Muscle layer of duodenum (tissue), 2 donors: Measurements from ENCODE around the gene CCDC78.

Source experiments
- H3K27ac ChIP-seq: one replicate; pipeline ENCODE4 v1.7.0; 2013; ENCODE audit warnings: mild to moderate bottlenecking, low read length
- H3K27me3 ChIP-seq: one replicate; pipeline ENCODE4 v1.7.0; 2013; ENCODE audit warnings: low read depth, mild to moderate bottlenecking, control low read depth, low read length
- H3K36me3 ChIP-seq, 2 donors: one replicate each; pipeline ENCODE4 v1.7.0; 2013; ENCODE audit warnings: low read length in 2 of 2, control low read depth in 1 of 2, mild to moderate bottlenecking in 1 of 2; ENCODE audit not compliant: insufficient read depth in 2 of 2, control insufficient read depth in 1 of 2
- H3K4me1 ChIP-seq, 2 donors: one replicate each; pipeline ENCODE4 v1.7.0; 2013; ENCODE audit warnings: low read length in 2 of 2, mild to moderate bottlenecking in 2 of 2, control low read depth in 1 of 2, moderate library complexity in 1 of 2; ENCODE audit not compliant: insufficient read depth in 2 of 2, control insufficient read depth in 1 of 2
- H3K4me3 ChIP-seq, 2 donors: one replicate each; pipeline ENCODE4 v1.7.0; 2013; ENCODE audit warnings: low read length in 2 of 2, low read depth in 1 of 2, mild to moderate bottlenecking in 1 of 2
- H3K9me3 ChIP-seq, 2 donors: one replicate each; pipeline ENCODE4 v1.7.0; 2013; ENCODE audit warnings: low read length in 2 of 2, control low read depth in 1 of 2, mild to moderate bottlenecking in 1 of 2; ENCODE audit not compliant: control insufficient read depth in 1 of 2
- donor health status: healthy.

CCDC78 gene

GRCh38 chr16:734208-734980 is 8.2 kb upstream of the CCDC78 start:
- H3K27me3 ChIP-seq = no peaks in the 10 kb centered on the region
- H3K36me3 ChIP-seq = peaks cover 14 to 76% of the 10 kb centered on the region in 2 donors
- H3K9me3 ChIP-seq = no peaks in the 10 kb centered on the region
- H3K4me1 ChIP-seq = peaks cover 0 to 2% of the 10 kb centered on the region in 2 donors
- no peak overlapping the region for H3K27ac ChIP-seq
- H3K4me3 ChIP-seq = no peak overlapping the region

- H3K27ac ChIP-seq = no peak overlapping the region
- peaks cover 0 to 3% of the 10 kb centered on the region in 2 donors for H3K4me1 ChIP-seq
- peaks cover 14 to 76% of the 10 kb centered on the region in 2 donors for H3K36me3 ChIP-seq
- no peaks in the 10 kb centered on the region for H3K27me3 ChIP-seq
- no peak overlapping the region for H3K4me3 ChIP-seq
- H3K9me3 ChIP-seq = no peaks in the 10 kb centered on the region
Observed at GRCh38 chr16:733382-734207, 7.4 kb upstream of the CCDC78 start.

GRCh38 chr16:732936-733335 is 6.7 kb upstream of the CCDC78 start:
- peaks cover 14 to 75% of the 10 kb centered on the region in 2 donors for H3K36me3 ChIP-seq

GRCh38 chr16:732332-732731 is 6.1 kb upstream of the CCDC78 start:
- peaks cover 0 to 11% of the 10 kb centered on the region in 2 donors for H3K4me1 ChIP-seq
- no peak overlapping the region for H3K4me3 ChIP-seq
- H3K27me3 ChIP-seq = no peaks in the 10 kb centered on the region
- no peak overlapping the region for H3K27ac ChIP-seq
- peaks cover 13 to 69% of the 10 kb centered on the region in 2 donors for H3K36me3 ChIP-seq
- no peaks in the 10 kb centered on the region for H3K9me3 ChIP-seq

More at GRCh38 chr16:732936-733335, 6.7 kb upstream of the CCDC78 start:
- Histone ChIP-seq H3K4me3 (no peak overlapping the region), H3K9me3 (no peaks in the 10 kb centered on the region), H3K27ac (no peak overlapping the region), H3K27me3 (no peaks in the 10 kb centered on the region), H3K4me1 (peaks cover 0 to 6% of the 10 kb centered on the region in 2 donors)

- Histone ChIP-seq H3K9me3 (no peaks in the 10 kb centered on the region), H3K27ac (no peak overlapping the region), H3K36me3 (peaks cover 4 to 55% of the 10 kb centered on the region in 2 donors), H3K27me3 (peaks cover 7% of the 10 kb centered on the region), H3K4me1 (peaks cover 0 to 21% of the 10 kb centered on the region in 2 donors), H3K4me3 (no peak overlapping the region)
Observed at GRCh38 chr16:730666-731509, 4.6 kb upstream of the CCDC78 start.

GRCh38 chr16:729768-730665 is 3.8 kb upstream of the CCDC78 start:
- H3K4me3 ChIP-seq = no peak overlapping the region
- no peak overlapping the region for H3K27ac ChIP-seq
- H3K9me3 ChIP-seq = no peaks in the 10 kb centered on the region
- peaks cover 8% of the 10 kb centered on the region for H3K27me3 ChIP-seq
- peaks cover 0 to 46% of the 10 kb centered on the region in 2 donors for H3K36me3 ChIP-seq
- H3K4me1 ChIP-seq = peaks cover 0 to 21% of the 10 kb centered on the region in 2 donors

GRCh38 chr16:728890-729744 is 2.9 kb upstream of the CCDC78 start:
- Histone ChIP-seq H3K27me3 (peaks cover 8% of the 10 kb centered on the region), H3K36me3 (peaks cover 0 to 37% of the 10 kb centered on the region in 2 donors), H3K4me3 (no peak overlapping the region), H3K9me3 (no peaks in the 10 kb centered on the region), H3K4me1 (peaks cover 0 to 21% of the 10 kb centered on the region in 2 donors), H3K27ac (no peak overlapping the region)

- Histone ChIP-seq H3K4me3 (peak overlapping the region in 1 of 2 donors; percentile 38), H3K9me3 (no peaks in the 10 kb centered on the region), H3K36me3 (peaks cover 0 to 29% of the 10 kb centered on the region in 2 donors), H3K27me3 (peaks cover 8% of the 10 kb centered on the region), H3K4me1 (peaks cover 0 to 21% of the 10 kb centered on the region in 2 donors), H3K27ac (no peak overlapping the region)
Observed at GRCh38 chr16:728131-728889, 2.1 kb upstream of the CCDC78 start.

GRCh38 chr16:727291-727977 is 1.2 kb upstream of the CCDC78 start:
- Histone ChIP-seq H3K27me3 (peaks cover 8% of the 10 kb centered on the region), H3K4me1 (peaks cover 0 to 21% of the 10 kb centered on the region in 2 donors), H3K9me3 (no peaks in the 10 kb centered on the region), H3K36me3 (peaks cover 0 to 20% of the 10 kb centered on the region in 2 donors), H3K27ac (no peak overlapping the region), H3K4me3 (peak overlapping the region; percentile 16 to 66)
